SIG-M5 treated with dmso at 0.1 percent for 504 hours (cell line): Measurements from ENCODE around the gene EVI5L.
A peak's percentile ranks its signal among the peaks of the same experiment; 100 is the strongest.
"Not testable (repeated sequence)": the region's sequence is repeated elsewhere in the genome, so short reads cannot be mapped to it uniquely, and the experiment has no call there.

ENCODE experiments used
- DNase-seq: peaks from one replicate; lab custom pipeline; 2025; ENCODE audit not compliant: unreplicated experiment; lab: John Stamatoyannopoulos, UW

EVI5L gene

DNA sequence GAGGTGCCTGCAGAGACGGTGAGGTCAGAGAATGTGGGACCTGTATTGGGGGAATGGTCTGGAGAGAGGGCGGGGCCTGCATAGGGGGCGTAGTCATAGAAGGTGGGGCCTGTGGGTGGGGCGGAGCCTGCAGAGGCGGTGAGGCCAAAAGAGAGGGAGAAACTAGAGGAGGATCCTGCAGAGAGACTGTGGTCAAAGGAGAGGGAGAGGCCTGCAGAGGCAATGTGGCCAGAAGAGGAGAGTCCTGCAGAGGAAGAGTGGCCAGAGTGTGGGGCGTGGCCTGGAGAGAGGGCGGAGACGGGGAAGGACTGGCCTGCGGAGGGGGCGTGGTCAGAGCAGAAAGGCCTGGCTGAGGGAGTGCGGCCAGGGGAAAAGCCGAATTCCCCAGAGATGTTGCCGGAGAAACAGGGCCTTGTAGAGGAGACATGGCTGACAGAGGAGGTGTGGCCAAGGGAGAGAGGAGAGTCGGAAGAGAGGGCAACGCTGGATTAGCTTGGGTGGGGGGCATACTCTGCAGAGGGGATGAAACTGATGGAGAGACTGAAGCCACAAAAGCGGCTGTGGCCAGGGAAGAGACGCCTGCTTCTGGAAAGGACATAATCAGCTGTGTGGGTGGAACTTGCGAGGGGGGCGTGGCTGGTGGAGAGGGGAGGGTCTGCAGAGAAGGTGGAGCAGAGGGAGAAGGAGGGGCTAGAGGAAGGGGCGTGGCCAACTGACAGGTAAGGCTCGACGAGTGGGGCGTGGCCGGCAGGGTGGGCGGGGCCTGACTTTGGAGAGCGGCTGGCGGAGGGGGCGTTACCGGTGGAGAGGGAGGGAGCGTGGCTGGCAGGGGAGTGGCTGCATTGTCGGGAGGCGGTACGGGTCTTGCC, 41.7 kb downstream of the EVI5L start:
- peak; percentile 87 for DNase-seq

DNA sequence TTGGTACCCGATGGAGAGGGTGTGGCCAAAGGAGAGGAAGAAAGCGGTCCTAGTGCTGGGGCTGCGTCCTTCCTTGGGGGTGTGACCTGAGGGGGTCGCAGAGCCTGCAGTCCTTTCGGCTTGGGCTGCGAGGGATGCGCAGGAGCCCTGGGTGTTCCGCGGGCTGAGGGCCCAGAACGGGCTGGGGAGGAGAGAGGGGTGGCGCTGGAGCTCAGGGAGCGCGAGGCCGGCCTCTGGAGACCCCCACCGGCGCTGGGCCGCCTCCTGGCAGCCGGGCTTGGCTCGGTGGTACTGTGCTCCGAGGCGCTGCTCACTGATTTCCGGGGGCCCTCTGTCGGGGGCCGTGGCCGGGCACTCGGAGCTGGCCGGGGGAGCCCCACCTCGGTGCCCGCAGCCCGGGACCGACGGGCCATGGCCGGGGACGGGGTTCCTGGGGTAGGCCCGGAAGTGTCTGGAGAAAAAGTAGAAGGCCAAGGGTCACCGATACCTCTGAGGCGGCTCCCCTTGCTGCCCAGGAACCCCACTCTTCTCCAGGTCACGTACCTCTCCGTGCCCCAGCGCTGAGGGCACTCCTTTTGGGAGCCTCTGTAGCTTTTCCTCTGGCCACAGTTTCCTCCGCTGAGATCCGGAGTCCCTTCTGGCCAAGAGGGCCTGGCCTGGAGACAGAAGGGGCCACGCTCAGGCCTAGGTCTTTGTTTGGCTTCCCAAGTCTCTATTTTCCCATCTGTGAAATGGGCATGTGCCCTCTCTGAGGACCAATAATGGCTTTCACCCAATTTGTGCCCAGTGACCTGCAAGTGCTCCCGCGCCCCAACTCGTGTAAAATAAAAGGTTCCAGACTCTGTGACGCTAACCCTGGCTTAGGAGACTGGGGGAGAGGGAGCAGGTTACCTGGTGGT, 42.5 kb downstream of the EVI5L start:
- no peak for DNase-seq

DNA sequence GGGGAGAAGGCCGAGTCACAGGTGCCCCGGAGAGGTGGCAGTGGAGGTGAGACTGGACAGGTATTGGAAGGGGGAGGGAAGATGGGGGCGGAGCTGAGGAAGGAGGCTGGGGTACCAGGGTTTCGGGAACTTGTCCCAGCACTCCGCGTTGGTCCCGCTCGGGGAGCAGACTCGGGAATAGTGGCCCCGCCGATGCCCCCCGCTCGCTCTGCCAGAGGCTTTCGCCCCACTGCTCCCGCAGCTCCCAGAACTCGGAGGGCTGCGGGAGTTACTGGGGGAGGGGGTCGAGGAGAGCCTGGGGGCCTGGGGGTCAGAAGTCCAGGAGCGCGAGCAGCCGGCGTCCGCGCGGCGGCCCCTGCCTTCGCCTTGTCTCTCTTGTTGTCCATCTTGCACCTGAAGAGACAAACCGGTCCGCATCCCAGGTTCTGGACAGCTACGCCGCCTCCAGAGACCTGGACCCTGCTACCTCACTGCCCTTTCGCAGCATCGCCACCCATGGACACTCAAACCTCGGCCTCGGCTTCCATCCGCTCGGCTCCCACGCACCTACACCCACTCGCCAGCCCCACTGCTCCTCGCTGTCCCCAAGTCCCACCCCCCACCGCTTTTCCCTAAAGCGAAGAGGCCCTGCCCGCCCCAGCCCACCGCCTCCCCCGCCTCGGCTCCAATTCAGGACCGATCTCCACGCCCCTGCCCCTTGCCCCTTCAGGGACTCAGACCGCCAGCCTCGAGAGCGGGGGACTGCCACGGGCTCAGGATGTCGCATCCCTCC, 43.5 kb downstream of the EVI5L start:
- DNase-seq = no peak

DNA sequence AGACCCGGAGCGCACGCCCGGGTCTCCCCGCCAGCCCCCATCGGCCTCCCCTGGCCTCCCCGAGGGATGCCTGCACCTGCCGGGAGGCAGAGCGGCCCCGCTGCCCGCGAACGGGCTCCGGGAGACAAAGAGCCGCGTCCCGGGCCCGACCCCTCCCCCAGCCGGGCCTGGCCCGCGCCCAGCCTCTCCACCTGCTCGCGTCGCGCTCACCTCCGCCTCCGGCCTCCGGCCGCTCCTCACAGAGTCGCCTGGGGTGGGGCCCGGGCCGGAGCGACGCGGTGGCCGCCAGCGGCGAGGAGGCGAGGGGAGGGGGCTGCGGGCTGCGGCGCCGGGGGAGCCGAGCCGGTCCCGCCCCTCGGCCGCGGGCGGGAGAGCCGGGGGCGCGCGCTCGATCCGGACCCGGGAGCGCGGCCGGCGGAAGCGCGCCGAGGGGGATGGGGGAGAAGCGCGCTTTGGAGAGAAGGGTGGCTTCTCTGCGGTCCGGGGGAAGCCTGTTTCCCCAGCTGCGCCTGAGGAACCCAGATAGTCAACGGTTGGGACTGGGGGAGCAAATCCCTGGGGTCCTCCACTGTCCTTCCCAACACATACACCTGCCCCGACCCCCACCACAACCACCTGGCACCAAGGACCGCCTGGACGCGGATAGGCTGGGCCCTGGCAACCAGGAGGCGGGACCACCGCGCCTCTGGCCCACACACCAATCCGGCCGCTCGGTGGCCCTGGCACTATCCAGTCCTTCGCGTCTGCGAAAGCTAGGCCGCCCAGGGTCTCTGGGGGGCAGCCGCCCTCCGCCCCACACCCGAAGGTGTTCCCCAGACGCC, 44.3 kb downstream of the EVI5L start, which contains the start of gene PRR36:
Gene PRR36, minus strand, starts transcription at position 315 of the 821 bp plus-strand sequence. CDS start 701 bp downstream, outside the sequence.
- DNase-seq = no peak

DNA sequence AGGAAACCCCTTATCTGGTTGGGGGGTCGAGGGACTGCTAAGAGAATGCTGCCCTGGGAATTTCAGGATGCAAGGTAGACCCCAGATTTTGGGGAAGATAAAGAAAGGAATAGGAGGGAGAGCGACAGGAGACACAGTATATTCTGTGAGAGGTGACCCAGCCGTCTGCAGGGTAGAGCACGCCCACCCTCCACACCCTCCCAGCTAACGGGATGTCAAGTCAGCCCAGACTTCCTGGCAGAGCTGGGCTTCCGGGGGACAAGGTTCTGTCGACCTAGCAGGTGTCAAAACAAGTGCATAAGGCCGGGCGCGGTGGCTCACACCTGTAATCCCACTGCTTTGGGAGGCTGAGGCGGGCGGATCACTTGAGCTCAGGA, 44.9 kb downstream of the EVI5L start:
- DNase-seq = no peak

DNA sequence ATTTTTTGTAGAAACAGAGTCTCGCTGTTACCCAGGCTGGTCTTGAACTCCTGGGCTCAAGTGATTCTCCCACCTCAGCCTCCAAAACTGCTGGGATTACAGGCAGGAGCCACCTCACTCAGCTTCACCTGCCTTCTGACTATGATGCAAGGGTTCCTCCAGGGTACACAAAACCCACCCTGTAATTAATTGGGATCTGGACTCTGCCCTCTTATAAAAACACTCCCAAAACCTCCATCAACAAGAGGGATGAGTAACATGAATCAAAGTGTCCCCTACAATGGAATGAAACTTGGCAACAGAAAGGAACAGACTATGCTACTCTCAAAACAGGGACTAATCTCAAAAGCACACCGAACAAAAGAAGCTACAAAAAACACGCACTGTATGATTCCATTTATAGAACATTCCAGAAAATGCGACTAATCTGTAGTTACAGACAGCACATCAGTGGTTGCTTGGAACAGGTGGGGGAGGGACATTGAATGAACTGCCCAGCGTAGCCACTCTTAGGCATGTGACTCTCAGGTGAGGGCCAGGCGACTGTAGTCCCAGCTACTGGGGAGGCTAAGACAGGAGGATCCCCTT, 47.3 kb downstream of the EVI5L start:
- no peak for DNase-seq

DNA sequence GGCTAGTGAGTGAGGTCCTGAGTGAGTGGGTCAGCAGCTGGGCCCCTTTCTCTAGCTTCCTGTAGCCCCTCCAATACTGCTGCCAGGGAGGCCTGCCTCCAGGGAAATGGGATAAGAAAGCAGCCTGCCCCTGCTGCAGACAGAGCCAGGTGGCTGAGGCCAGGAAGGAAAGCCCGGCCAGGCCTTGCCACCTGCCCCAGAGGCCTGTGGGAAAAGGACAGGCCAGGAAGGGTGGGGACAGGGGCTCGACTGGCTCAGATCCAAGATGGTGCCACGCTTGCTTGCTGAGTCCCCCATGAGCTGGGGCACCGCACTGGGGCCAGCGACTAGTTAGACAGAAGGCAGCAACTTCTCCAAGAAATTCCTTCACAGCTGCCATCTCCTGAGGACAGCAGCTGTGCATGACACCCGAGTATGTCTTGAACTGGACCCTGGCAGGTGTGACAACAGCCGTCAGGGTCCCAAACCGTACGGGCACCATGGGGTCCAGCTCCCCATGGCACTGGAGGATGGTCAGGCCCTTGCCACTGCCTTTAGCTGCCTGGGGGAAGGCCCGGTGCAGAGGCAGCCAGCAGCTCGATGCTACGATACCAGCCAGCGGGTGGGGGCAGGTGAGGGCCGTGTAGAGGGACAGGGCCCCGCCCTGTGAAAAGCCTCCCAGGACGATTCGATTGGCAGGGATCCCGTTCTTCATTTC, 49.2 kb downstream of the EVI5L start:
- no peak for DNase-seq

DNA sequence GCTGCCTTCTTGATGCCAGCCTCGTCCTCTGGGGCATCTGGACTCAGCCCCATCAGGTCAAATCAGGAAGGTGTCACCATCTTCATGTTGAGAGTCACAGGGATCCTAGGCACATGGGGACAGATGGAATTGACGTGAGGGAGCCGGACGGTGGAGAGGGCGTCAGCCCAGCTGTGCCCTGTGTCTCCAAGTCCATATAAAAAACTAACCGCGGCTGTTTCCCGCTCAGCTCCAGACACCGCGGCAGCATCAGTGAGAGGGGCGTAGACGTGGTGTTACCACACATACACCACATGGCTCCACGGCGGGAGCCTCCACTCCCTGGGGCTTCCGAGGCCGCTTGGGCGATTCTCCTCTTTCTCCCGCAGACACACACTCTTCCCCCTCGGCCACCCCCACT, 49.8 kb downstream of the EVI5L start:
- no peak for DNase-seq

DNA sequence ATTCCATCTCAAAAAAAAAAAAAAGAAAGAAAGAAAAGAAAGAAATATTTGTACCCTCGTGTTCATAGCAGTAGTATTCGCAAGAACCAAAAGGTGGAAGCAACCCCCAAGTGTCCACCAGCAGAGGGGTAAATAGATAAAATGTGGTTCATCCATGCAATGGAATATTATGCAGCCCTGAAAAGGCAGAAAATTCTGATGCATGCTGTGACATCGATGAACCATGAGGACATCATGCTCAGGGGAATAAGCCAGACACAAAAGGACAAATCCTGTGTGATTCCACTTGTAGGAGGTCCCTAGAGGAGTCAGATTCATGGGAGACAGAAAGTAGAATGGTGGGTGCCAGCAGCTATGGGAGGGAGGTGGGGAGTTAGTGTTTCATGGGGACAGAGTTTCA, 51.9 kb downstream of the EVI5L start:
- no peak for DNase-seq

DNA sequence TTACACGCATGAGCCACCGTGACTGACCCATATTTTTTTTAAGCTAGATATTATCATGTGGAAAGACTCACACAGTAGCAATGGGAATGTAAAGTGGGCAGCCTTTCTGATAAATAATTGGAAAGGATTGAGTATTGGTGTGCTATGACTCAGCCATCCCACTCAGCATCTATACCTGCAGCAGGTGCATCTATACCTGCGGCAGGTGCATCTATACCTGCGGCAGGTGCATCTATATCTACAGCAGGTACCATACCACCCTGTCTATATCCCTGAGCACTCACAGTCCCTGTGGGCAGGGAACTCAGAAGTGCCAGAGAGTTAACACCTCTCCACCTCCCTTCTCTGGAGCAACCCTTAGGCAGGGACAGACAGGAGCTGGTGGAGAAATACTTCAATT, 53.1 kb downstream of the EVI5L start:
- no peak for DNase-seq

DNA sequence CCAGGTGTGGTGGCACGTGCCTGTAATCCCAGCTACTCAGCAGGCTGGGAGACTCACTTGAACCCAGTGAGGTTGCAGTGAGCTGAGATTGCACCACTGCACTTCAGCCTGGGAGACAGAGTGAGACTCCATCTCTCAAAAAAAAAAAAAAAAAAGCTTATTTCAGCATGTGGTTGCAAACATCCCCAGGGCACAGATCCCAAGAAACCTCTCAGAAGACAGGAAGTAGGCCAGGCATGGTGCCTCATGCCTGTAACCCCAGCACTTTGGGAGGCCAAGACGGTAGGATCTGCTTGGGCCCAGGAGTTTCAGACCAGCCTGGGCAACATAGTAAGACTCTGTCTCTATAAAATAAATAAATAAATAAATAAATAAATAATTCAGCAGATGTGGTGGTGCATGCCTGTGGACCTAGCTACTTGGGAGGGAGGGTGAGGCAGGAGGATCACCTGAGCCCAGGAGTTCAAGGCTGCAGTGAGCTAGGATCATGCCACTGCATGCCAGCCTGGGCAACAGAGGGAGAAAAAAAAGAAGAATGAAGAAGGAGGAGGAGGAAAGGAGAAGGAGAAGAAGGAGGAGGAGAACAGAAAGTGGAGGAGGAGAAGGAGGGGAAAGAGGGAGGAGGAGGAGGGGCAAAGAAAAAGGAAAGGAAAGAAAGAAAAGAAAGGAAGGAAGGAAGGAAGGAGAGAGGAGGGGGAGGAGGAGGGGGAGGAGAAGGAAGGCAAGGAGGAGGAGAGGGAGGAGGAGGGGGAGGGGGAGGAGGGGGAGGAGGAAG, 54.0 kb downstream of the EVI5L start:
- DNase-seq = no peak

DNA sequence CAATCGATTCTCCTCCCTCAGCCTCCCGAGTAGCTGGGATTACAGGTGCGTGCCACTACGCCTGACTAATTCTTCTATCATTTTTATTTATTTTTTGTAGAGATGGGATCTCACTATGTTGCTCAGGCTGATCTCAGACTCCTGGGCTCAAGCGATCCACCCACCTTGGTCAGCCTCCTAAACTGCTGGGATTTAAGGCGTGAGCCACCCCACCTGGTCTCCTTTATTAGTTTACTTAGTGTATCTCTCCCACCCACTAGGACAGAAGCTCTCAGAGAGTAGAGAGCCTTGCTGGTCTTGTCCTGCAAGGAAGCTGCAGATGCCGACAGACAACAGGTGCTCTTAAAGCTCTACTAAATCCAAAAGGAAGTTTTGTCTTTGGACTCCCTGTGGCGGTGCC, 55.8 kb downstream of the EVI5L start:
- no peak for DNase-seq

DNA sequence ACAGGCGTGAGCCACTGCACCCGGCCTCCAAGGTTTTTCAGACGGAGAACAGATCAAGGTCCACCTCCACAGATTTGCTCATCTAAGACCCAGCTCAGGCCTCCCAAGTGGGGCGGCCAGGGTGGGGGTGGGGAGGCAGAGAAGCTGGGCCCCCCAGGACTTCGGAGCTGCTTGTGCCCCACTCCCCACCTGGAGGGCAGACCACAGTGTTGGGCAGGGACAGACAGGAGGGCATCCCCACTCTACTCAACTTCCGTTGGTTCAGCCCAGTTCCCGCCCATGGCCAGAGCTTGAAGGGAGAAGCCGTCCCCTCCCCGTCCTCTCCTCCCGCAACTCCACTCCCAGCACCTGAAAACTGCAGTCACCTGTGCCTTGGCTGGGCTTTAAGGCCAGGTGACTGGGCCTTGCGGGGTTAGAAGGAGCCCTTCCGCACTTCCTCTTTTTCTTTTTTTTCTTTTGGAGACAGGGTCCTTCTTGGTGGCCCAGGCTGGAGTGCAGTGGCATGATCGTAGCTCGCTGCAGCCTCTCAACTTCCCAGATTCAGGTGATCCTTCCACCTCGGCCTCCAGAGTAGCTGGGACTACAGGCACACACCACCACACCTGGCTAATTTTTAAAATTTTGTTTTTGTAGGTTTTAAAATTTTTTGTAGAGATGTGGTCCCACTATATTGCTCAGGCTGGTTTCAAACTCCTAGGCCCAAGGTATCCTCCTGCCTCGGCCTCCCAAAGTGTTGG, 57.6 kb downstream of the EVI5L start:
- no peak for DNase-seq

DNA sequence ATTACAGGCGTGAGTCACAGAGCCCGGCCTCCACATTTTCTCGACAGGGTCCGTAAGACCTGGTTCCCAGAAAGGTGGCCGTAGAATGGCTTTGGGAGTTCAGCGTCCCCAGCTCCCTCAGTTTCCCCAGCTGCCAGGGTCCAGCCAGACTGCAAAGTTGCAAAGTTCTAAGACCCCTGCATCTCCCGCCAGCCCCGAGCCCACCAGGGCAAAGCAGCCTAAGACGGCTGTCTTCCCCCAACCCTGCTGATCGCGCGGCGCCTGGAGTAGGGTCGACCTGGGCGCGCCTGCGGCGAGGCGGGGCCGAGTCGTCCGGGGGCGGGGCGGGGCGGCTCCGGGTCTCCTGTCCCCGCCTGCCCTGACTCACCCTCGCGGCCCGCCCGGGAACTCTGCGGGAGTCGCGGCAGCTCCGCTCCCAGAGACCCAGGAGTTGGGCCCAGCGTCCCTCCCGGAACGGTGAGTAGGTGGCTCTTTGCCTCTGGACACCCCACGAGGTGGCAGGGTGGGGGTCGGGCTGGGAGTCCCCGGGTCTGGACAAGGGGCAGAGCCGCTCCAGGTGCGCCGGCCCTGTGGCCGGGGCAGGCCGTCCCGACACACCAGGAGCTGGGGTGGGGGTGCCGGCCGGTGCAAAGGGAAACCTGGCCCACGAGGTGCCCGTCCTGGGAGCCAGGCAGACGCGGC, 58.3 kb downstream of the EVI5L start, which contains the start of gene LRRC8E:
Gene LRRC8E, plus strand, starts transcription at position 366 of the 681 bp plus-strand sequence. CDS start 7,094 bp downstream, outside the sequence.
- DNase-seq = no peak

DNA sequence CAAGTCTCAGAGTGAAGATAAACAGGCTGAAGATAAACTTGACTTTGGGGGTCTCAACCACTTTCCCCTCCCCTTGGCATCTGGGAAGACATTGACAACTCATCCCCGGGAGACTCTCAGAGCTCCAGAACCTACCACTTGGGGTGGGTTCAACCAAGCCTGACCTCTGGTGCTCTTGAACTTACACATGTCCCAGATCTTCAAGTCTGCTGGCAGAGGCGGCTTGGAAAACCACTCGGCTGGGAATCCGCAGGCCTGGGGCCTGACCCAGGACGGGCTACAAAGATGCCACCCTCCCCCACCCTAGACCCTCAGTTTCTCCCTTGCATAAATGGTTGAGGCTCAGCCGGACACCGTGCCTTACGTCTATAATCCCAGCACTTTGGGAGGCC, 58.8 kb downstream of the EVI5L start:
- DNase-seq = no peak

DNA sequence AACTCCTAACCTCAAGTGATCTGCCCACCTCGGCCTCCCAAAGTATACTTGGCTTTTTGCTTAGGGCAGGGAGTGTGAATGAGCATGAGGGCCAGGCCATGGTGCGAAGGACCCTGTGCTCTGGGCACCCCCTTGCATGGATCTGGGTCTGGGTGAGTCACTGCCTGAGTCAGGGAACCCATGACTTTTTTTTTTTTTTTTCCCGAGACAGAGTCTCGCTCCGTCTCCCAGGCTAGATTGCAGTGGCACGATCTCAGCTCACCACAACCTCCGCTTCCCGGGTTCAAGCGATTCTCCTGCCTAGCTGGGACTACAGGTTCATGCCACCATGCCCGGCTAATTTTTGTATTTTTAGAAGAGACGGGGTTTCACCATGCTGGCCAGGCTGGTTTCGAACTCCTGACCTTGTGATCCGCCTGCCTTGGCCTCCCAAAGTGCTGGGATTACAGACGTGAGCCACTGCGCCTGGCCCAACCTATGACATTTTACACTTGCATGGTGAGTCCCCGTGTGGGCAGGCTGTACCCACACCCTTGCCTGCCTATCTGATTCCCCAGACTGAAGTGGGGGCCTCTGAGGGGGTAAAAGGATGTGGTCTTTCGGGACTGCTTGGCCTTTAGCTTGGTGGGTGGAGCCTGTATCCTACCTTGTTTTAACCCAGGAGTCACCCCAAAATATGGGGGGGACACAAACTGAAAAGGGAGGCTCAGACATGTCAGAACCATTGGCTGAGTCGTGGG, 63.5 kb downstream of the EVI5L start:
- DNase-seq = not testable (repeated sequence)
